GM21737 (cell line): ENCODE results near the gene POU2F2.
"Not testable (repeated sequence)": the region's sequence is repeated elsewhere in the genome, so short reads cannot be mapped to it uniquely, and the experiment has no call there.

Experiments used
- ATAC-seq: cut with Tn5 transposase; IDR thresholded peaks from one replicate; pipeline ENCODE4 v1.9.1; 2021; ENCODE audit warnings: mild to moderate bottlenecking, moderate library complexity; ENCODE audit not compliant: unreplicated experiment

The POU2F2 gene

DNA sequence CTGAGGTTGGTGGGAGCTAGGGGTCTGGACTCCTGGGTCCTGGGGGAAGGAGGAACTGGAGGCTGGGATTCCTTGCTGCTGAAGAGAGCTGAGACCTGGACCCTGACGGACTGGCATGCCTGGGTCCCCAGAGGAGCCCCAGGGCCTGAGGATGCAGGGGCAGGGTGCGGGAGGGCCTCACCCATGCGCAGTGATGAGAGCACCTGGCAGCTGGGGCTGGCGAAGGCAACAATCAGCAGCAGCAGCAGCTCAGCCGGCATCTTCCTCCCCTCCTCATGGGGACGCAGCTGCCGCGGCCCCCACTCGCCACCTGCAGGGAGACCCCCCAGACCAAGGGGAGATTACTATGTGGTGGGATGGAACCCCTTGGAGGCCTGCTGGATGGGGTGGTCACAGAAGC is 66.7 kb downstream of the POU2F2 start:
- no peak for ATAC-seq

DNA sequence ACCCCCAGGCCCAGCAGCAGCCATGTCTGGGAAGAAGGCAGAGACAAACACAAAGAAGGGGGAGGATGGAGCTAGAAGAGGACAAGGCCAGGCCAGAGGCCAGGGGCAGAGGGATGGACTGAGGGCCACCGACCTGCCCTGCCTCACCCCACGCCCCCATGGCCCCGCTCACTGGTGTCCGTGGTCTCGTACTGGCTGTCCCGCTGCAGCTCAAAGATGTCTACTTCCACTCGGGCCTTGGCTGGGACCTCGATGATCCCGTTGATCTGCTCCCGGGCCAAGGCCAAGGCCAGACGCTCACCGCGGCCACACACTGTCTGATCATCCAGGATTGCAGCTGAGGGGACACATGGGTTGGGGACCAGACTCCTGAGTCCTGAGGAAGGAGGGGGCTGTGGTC is 67.2 kb downstream of the POU2F2 start:
- ATAC-seq, result no peak

DNA sequence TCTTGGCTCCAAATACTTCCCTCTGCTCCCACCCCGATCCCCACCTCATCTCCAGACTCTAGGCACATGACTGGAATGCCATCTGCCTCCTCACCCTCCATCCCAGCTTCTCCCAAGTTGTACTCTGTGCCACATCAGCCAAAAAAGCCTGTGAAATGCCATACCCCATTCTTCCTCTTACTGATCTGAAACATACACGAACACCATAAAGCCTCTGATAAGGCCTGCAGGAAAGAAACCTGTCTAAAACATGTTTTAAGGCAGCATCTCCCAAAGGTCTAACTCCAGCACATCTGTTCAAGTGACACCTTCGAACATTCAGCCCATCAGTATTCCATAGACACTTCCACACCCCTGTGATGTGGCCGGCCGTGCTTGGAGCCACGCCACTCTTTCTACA is 67.8 kb downstream of the POU2F2 start:
- ATAC-seq, result no peak

DNA sequence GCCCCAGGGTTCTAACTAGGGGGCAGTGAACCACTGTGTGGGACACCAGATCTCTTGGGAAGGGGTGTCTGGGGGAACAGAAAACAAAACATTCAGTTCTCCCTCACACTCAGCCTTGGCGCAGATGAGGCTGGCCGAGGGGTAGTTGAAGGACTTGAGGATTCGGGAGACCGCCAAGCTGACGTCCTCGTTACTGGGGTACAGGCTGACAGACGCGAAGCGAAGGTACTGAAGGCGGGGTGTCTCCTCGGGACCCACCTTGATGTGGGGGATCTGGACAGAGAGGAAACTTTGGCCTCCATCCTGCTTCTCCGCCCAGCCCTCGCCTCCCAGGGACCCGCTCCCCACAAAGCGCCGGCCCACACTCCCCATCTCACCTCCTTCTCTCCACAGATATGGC is 69.9 kb downstream of the POU2F2 start:
- no peak for ATAC-seq

DNA sequence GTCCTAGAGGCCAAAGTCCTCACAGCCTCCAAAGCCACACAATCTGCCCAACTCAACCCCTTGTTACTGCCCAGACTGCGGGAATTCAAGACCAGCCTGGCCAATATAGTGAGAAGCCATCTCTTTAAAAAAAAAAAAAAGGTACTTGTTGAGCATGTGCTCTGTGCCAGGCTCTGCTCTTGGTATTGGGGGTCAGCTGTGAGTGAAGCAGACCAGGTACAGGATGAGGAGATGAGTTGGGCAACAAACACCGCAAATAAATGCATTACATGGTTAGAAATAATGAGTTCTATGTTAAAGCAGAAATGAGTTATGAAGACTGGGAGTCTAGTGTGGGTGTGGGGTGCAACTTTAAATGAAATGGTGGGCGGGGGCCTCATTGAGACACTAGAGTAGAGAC is 72.1 kb downstream of the POU2F2 start:
- no peak for ATAC-seq

DNA sequence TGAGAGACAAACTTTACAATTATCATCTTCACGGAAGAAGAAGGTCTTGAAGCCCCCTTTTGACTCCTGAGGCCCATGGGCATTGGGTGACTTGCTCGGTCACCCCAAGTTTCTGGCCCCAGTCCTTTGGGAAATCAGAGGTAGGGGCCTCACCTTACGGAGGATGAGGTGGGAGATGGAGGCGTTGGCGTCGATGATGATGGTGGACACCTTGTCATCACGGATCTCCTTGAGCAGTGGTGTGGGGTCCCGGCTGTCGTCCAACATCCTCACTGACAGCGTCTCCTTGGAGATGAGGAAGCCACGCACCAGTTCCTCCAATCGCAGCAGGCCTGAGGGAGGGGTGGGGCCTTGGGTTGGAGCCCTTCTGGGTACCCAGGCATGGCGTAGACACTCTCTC is 73.0 kb downstream of the POU2F2 start:
- ATAC-seq, result no peak

DNA sequence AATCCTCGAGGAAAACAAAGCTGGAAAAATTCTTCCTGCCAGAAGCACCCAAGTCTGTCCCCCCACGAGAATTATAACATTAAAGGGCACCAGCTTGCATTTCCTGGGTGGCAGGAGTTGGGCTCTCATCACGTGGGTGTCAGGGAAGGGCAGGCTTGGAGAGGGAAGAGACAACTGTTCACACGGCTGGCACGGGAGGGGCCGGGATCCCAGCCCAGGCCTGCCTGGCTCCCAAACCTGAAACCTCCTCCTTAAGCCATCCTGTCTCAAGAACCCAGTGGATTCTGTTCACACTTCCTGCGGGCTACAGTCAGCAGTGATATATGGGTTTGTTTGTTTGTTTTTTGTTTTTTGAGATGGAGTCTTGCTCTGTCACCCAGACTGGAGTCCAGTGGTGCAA is 74.4 kb downstream of the POU2F2 start:
- no peak for ATAC-seq

DNA sequence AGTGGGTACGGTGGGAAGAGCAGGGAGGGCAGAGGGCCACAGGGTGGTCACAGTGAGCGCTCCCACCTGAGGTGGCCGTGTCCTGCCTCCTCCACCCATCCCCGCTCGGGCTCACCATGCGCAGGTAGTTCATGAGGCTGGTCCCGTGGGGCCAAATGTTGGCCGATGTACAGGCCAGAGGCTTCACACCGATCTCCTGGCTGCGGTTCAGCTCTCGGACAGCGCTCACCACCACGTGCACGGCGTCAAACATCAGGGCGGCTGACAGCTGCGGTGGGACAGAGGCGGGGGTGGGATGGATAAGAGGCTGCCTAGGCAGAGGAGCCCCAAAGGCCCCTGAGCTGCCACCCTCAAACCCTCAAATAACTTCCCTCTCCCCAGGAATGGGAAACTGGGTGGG is 78.0 kb downstream of the POU2F2 start:
- ATAC-seq, result no peak

DNA sequence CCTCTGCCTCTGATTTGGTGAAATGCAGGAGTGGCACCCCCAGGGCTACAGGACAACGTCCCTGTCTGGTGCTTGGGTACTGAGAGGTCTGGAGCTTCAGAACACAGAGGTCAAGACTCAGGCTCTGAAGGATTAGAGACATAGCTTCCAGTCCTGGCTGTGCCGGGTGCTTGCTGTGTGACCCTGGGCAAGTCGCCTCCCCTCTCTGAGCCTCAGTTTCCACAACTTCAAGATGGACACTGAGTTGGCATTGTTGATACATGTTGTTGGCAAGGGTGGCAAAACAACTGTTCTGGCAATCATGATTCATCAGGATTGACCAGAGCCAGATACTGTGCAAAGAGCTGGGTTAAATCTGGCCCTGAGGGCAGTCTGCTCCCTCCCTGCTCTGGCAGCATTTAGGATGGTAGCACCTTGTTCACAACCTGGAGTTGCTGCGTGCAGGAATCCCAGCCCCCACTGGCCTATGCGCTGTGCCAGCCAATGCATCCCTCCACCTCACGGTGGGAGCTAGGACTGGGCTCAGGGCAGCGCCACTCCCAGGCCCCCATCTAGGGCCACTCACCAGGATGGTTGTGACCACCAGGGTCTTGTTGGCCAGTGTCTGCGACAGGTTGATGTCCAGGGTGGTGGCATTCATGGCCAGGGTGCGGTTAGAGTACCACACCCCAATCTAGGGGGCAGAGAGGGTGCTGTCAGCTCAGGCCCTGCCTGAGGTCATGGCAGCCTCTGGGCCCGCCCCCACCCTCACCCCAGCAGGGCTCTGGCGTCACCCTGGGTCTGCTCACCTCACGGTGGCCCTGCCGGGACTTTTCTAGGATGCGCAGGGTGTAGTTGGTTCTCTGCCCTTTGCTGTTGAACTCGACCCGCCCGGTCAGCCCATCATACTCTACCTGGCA is 79.0 kb downstream of the POU2F2 start:
- ATAC-seq, result no peak

DNA sequence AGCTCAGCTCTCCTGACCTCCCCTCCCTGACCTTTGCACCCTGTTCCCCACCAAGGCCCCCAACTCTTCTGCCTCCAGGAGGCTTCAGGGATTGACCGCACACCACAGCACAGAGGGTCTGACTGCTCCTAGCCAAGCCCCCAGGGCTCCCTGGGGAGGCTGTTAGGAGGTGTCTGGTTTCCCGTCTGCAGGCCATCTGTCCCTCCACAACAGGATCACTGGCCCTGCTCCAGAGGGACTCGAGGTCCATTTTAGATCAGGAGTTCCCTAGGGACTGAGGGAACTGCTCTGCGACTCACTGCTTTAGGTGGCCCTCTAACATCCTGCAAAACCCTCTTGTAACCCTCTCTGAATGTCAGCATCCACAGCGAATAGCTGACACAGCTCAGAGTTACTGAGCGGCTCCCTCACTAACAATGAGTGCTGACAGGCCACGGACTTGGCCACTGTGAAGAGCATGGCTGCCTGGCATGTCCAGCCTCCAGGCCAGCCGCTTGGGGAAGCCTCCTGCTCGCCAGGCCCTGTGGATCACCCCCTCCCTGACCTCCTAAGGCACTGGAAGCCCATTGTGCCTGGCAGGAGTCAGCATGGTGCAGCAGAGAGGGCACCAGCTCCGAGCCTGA is 79.9 kb downstream of the POU2F2 start:
- no peak for ATAC-seq

DNA sequence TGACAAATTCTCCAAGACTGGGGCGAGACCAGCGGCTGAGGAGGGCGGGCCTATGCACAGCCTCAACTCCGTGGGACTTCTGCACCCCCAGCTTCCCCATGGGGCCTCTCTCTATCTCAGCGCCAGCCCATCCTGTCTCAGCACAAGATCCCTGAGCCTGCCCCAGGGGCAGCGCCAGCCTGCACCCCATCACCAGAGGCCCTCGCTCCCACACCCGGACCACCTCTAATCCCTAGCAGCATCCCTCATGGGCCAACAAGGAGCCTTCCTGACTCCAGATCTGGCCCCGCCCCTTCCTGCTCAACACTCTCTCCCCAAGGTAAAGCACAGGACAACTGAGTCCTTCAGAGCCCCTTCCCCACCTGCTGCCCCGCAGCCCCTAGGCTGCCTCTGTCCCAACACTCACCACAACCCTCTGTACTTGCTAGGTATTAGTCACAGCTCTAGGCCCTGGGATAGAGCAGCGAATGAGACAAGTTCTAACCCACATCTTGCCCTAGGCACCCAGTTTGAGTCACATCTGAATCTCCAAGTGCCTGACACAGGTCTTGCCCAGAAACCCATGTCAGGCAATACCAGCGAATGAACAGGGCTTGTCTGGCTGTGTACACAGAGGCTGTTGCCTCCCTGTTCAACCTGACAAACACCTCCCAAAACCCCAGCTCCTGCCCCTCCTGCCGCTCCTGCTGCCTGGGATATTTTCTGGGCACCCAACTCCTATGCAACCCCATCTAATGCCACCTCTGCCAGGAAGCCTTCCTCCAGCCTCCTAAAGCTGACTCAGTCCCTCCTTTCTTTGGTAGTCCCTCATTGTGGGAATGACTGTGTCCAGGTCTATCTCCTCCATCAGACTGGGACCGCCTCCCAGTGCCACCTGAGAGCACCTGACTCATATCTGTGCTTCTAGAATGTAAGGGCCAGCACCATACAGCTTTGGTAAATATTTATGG is 80.8 kb downstream of the POU2F2 start:
- ATAC-seq, result no peak

DNA sequence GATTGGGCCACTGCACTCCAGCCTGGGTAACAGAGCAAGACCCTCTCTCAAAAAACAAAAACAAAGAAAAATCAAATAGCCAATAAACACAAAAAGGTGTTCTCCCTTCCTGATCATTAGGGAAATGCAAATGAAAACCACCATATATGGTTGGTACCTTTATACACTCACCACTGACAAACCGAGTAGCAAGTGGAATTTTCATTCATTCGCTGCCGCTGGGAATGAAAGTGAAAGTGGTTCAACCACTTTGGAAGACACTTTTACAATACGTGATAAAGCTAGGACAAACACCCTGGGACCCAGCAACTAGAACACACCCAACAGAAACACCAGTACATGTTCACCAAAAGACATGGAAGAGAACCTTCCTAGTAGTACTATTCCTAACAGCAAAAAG is 83.3 kb downstream of the POU2F2 start:
- no peak for ATAC-seq

DNA sequence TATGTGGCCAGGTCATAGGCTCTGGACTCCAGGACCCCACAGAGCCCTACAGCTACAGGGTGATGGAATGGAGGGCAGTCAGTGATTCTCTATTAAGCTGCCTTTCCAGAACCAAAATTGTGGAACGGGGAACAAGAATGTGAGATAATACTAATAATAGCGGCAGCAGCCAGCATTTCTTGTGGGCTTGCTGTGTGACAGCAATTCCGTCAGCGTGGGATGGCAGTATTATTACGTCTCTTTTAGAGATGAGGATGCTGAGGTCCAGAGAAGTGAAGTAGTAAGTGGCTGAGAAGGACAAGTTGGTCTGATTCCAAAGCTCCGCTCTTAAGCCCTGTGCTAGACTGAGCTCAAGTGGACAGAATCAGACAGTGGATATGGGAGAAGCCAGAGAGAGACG is 86.7 kb downstream of the POU2F2 start:
- ATAC-seq, result no peak

DNA sequence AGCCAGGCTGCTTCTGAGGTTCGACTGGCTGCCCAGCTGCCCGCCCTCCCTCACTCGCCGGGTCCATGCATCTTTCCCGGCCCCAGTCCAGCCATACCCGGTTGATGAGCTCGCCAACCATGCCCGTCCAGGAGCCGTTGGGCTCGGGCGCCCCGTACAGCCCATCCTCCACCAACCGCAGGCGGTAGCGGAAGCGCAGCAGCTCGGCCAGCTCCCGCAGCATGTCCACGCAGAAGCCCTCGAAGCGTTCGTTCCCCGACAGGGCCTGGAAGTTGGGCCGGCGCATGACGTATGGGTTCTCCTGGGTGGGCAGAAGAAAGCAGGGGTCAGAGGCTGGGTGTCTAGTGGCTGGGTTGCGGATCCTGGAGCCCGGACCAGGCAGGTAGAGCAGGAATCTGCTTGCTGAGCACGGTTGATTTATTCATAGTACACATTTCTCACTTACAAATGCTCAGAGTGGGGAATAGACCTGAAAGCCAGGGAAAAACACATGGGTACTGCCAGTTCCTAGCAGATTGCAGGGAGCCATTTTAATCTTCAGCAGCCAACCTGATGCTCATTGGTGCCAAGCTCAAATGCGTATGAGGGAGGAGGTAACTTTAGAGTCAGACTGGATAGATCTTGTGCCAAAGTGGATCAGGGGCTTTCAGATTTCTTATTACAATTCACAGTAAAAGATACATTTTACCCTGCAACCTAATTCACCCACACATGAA is 89.6 kb downstream of the POU2F2 start:
- ATAC-seq, result no peak

DNA sequence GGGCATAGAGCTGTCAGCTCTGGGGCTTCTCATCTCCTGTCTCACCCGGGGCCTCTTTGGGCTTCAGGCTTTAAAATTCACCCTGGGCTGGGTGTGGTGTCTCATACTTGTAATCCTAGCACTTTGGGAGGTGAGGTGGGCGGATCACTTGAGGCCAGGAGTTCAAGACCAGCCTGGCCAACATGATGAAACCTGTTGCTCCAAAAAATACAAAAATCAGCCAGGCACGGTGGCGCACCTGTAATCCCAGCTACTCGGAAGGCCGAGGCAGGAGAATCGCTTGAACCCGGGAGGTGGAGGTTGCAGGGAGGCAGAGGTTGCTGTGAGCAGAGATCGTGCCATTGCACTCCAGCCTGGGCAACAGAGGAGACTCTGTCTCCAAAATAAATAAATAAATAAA is 91.8 kb downstream of the POU2F2 start:
- ATAC-seq, result not testable (repeated sequence)

DNA sequence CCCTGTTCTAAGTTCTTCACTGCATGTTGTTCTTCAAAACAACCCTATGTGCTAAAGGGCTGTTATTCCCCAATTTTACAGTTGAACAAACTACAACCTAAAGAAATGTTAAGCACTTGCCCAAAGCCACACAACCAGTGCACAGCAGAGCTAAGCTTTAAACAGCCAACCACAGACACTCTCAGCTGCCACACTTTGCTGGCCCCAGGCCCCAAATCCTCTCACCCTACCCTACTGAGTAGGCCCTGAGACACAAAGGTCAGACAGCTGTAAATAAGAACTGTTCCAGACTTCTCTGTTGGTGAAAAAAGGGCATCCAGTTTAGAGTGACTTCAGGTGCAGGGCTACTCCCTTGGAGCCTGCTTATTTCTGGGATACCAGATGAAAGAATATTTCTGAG is 92.2 kb downstream of the POU2F2 start:
- ATAC-seq, result no peak

DNA sequence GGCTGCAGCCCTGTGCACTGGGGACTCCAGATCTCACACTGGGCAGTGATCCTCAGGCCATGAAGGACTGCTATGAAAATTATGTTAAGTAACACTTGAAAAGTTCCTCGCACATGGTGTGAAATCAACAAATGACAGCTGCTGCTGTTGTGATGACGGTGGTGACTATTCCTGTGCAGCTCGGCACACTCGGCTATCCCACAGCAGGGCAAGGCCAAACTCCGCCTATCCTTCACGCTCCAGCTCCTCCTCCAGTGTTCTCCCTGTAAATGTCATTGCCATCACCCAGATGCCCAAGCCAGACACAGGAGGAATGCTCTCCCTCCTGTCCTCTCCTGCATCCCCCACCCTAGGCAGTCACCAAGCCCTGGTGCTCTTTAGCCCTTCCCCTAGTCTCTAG is 93.6 kb downstream of the POU2F2 start:
- no peak for ATAC-seq

DNA sequence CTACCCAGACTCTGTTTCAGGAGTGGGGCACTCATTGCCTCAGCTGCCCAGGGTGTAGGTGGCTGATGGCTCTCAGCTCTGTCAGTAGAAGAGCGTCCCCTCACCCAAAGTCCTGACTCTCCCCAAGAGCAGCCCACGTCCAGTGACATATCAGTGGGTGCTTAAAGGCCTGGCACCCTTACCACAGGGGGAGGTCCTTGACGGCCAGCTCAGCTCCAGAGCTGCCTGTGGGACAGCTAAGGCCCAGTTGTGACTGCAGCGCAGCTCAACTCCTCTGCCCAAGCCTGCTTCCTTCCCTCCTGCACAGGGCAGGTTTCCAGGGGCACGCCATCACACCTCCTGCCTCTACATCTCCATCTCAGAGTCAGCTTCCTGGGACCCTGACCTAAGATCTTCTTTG is 94.6 kb downstream of the POU2F2 start:
- no peak for ATAC-seq
